ENCODE results near the gene TPM2. TPM values are rescaled to one million over a fixed set of nuclear protein-coding genes. Genes with fewer than 3 reads are reported as not detected.

Gene TPM2
- total RNA-seq, 1 donor from 2014 or later, result 4,180 TPM

DNA sequence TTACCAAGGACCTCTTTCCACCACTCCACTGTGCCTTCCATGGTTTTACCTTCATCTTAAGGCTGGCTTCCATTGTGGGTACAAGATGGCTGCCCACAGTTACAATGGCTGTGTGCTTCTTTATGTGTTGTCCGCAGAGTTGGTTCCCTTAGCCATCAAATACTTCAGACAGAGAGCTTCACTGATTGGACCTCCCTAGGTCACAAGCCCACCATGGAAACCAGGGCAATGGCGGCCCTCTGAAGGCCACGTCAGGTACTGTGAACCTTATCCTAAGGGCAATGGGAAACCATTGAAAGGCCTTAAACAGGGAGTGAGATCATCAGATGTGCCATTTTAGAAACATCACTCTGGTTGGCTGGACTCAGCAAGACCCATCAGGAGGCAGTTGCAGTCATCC lies 21.8 kb downstream of the TPM2 start:
- H3K36me3 ChIP-seq (ENCODE audit: control insufficient read depth in 3 of 3, insufficient read depth in 3 of 3, low read length in 3 of 3), result no peaks in the 10 kb centered on the region
- H3K9me3 ChIP-seq (ENCODE audit: control insufficient read depth in 3 of 3, low read length in 3 of 3), result no peaks in the 10 kb centered on the region
- no peak overlapping the region for H3K4me3 ChIP-seq (ENCODE audit: low read length in 3 of 3)
- H3K9ac ChIP-seq (ENCODE audit: low read depth in 1 of 3, low read length in 3 of 3), result no peak overlapping the region
- H3K4me1 ChIP-seq (ENCODE audit: control insufficient read depth in 3 of 3, insufficient read depth in 3 of 3, low read length in 3 of 3), result peaks cover 9 to 16% (median 14%) of the 10 kb centered on the region in 3 donors
- H3K27ac ChIP-seq (ENCODE audit: low read depth, low read length), result no peak overlapping the region
- no peaks in the 10 kb centered on the region for H3K27me3 ChIP-seq (ENCODE audit: control insufficient read depth in 3 of 3, insufficient read depth in 3 of 3, low read length in 3 of 3)

DNA sequence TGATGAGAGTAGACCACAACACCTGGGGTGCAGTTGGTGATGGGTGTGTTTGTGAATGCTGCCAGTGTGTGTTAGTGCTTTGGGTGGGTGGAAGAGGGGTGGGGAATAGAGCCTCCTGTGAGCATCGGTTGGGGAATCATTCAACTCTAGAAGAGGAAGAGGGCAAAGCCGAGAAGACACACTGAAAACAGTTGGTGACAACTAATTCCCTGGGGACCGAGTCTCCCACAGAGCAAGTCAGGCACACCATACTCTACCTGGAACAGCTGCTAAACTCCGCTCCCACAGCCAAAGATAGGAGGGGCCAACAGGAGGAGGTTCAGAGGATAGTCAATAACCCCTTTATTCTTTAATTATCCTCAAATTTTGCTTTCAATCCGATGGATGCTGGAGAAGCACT lies 23.2 kb downstream of the TPM2 start:
- Histone ChIP-seq H3K9me3 (ENCODE audit: control insufficient read depth in 3 of 3, low read length in 3 of 3) (no peaks in the 10 kb centered on the region), H3K27ac (ENCODE audit: low read depth, low read length) (no peak overlapping the region), H3K27me3 (ENCODE audit: control insufficient read depth in 3 of 3, insufficient read depth in 3 of 3, low read length in 3 of 3) (no peaks in the 10 kb centered on the region), H3K4me3 (ENCODE audit: low read length in 3 of 3) (no peak overlapping the region), H3K4me1 (ENCODE audit: control insufficient read depth in 3 of 3, insufficient read depth in 3 of 3, low read length in 3 of 3) (peaks cover 9 to 23% (median 16%) of the 10 kb centered on the region in 3 donors), H3K36me3 (ENCODE audit: control insufficient read depth in 3 of 3, insufficient read depth in 3 of 3, low read length in 3 of 3) (no peaks in the 10 kb centered on the region), H3K9ac (ENCODE audit: low read depth in 1 of 3, low read length in 3 of 3) (no peak overlapping the region)

DNA sequence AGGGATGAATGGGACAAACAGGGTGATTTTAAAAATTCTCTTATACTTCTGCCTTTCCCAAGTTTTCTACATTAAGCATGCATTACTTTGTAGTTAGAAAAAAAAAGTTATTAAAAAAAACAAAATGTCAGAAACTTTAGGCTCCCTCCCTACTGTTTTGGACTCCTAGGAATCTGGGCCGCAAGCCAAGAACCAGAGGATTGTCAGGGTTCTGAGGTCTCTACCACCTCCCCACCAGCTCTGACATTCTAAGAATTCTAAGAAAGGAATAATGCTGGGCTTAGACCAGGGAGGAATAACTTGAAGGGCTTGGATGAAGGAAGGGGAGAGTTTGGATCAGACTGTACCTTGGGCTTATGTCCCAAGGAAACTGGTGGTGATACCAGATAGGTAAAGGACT lies 23.7 kb downstream of the TPM2 start:
- Histone ChIP-seq H3K9me3 (ENCODE audit: control insufficient read depth in 3 of 3, low read length in 3 of 3) (no peaks in the 10 kb centered on the region), H3K4me3 (ENCODE audit: low read length in 3 of 3) (no peak overlapping the region), H3K27ac (ENCODE audit: low read depth, low read length) (no peak overlapping the region), H3K27me3 (ENCODE audit: control insufficient read depth in 3 of 3, insufficient read depth in 3 of 3, low read length in 3 of 3) (no peaks in the 10 kb centered on the region), H3K4me1 (ENCODE audit: control insufficient read depth in 3 of 3, insufficient read depth in 3 of 3, low read length in 3 of 3) (peaks cover 9 to 27% (median 16%) of the 10 kb centered on the region in 3 donors), H3K9ac (ENCODE audit: low read depth in 1 of 3, low read length in 3 of 3) (no peak overlapping the region), H3K36me3 (ENCODE audit: control insufficient read depth in 3 of 3, insufficient read depth in 3 of 3, low read length in 3 of 3) (peaks cover 0 to under 1% (median under 1%) of the 10 kb centered on the region in 3 donors)

DNA sequence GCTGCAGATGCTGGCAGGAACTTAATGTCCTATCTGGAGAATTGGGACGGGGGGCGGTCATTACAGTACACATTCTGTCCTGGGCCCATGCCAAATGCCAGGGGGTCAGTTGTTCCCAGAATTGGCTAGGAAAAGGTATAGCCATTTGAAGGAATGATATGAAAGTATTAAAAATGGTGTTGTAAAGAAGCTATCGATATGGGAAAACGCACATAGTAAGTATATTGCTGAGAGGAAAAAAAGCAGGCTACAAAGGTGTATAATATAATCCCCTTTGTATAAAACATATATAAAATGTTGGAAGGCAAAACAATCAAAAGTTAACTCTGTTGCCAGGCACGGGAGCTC lies 24.3 kb downstream of the TPM2 start:
- Histone ChIP-seq H3K4me1 (ENCODE audit: control insufficient read depth in 3 of 3, insufficient read depth in 3 of 3, low read length in 3 of 3) (peaks cover 15 to 33% (median 22%) of the 10 kb centered on the region in 3 donors), H3K9ac (ENCODE audit: low read depth in 1 of 3, low read length in 3 of 3) (peak overlapping the region; percentile 66 to 80 (median 68)), H3K4me3 (ENCODE audit: low read length in 3 of 3) (peak overlapping the region; percentile 70 to 80 (median 75)), H3K27me3 (ENCODE audit: control insufficient read depth in 3 of 3, insufficient read depth in 3 of 3, low read length in 3 of 3) (no peaks in the 10 kb centered on the region), H3K36me3 (ENCODE audit: control insufficient read depth in 3 of 3, insufficient read depth in 3 of 3, low read length in 3 of 3) (peaks cover 5 to 6% (median 6%) of the 10 kb centered on the region in 3 donors), H3K9me3 (ENCODE audit: control insufficient read depth in 3 of 3, low read length in 3 of 3) (no peaks in the 10 kb centered on the region), H3K27ac (ENCODE audit: low read depth, low read length) (peak overlapping the region; percentile 36)

DNA sequence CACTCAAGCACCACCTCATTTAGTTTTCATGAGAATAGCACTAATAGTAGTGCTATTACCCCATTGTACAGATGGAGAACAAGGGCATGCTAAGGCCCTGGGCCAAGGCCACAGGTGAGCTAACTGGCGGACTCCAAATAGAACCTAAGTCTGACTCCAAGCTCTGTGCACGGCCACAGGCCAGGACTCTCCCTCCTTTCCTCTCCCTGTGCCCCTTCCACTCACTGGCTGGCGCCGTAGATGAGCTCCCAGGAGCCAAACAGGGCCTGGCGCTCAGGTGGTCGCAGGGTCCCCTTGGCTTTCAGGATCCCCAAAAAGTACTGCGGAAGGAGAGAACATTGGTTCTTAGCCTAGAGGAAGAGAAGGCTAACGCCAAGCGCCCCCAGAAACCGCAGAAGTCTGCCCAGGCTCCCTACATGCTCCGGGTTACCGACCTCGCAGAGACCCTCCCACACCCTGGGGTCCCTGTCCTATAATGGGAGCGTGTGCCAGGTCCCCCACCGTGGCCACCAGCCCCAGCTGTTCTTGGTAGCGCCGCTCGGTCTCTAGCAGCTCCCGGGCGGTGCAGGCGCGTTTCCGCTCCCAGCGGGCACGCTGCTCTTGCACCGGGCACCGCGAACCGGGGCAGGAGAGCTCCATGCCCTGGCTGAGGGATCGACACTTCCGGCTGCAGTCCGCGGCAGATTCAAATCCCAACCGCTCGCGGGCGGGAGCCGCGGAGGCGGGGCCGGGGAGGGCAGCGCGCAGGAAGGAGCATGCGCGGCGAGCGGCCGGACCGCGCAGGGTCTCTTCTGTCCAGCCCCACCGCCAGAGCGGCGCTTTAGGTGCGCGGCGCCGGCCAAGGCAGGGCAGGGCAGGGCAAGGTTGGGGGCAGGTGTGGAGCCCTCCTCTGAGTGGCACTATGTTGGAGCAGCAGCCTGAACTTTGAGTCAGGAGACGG lies 24.9 kb downstream of the TPM2 start, which contains the start of gene ARHGEF39:
ARHGEF39 (minus strand) TSS at position 665 of the 940 bp plus-strand sequence; CDS start at position 639, 26 bp downstream.
- Histone ChIP-seq H3K9ac (ENCODE audit: low read depth in 1 of 3, low read length in 3 of 3) (peak within 1 kb of the TSS; percentile 66 to 80 (median 68)), H3K36me3 (ENCODE audit: control insufficient read depth in 3 of 3, insufficient read depth in 3 of 3, low read length in 3 of 3) (peaks cover 9 to 11% (median 11%) of the 10 kb centered on the region in 3 donors), H3K4me1 (ENCODE audit: control insufficient read depth in 3 of 3, insufficient read depth in 3 of 3, low read length in 3 of 3) (peaks cover 20 to 38% (median 26%) of the 10 kb centered on the region in 3 donors), H3K27ac (ENCODE audit: low read depth, low read length) (peak within 1 kb of the TSS; percentile 36), H3K4me3 (ENCODE audit: low read length in 3 of 3) (peak within 1 kb of the TSS; percentile 70 to 80 (median 75)), H3K9me3 (ENCODE audit: control insufficient read depth in 3 of 3, low read length in 3 of 3) (no peaks in the 10 kb centered on the region), H3K27me3 (ENCODE audit: control insufficient read depth in 3 of 3, insufficient read depth in 3 of 3, low read length in 3 of 3) (no peaks in the 10 kb centered on the region)

DNA sequence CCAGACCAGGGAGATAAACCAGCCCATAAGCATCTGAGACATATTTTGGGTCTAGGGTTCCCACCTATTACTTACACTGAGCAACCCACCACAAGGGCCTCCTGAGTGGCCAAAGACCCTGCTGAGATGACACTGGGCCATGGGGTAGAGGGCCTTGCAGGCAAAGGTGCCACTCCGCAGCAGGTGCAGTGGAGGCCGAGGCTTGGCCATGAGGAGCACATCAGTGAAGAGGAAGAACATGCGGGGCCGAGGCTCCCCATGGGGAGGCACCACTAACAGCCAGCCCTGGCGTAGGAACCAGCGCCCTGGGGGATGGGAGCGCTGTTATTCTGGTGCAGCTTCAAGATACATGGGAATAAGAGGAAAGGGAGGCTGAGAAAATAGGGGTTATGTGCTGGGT lies 27.3 kb downstream of the TPM2 start:
- Histone ChIP-seq H3K27ac (ENCODE audit: low read depth, low read length) (no peak overlapping the region), H3K36me3 (ENCODE audit: control insufficient read depth in 3 of 3, insufficient read depth in 3 of 3, low read length in 3 of 3) (peaks cover 9 to 11% (median 11%) of the 10 kb centered on the region in 3 donors), H3K4me3 (ENCODE audit: low read length in 3 of 3) (no peak overlapping the region), H3K4me1 (ENCODE audit: control insufficient read depth in 3 of 3, insufficient read depth in 3 of 3, low read length in 3 of 3) (peaks cover 32 to 52% (median 38%) of the 10 kb centered on the region in 3 donors), H3K27me3 (ENCODE audit: control insufficient read depth in 3 of 3, insufficient read depth in 3 of 3, low read length in 3 of 3) (no peaks in the 10 kb centered on the region), H3K9me3 (ENCODE audit: control insufficient read depth in 3 of 3, low read length in 3 of 3) (no peaks in the 10 kb centered on the region), H3K9ac (ENCODE audit: low read depth in 1 of 3, low read length in 3 of 3) (no peak overlapping the region)

DNA sequence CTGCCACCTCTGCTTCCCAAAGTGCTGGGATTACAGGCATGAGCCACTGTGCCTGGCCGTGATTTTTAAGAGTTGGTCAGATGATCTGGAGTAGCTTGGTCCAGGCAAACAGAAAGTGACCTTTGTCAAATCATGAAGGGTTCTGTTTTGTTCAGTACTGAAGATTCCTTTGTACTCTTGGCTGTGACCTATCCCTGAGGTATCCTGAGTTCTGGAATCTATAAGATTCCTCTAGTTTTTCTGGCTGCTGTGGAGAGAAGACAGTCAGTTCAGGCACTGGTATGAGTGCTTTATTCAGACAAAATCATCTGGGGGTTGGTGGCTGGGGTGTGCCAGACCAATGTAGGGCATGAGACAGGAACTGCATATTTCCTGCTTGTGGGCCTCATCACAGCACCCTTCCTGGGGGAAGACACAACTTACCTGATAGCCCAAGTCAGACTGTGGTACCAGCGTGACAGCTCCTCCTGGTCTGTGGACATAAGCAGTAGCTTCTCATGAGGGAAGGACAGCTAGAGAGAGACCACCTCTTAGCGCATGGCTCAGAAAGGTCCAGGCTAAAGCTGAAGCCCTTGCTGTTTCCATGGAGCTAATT lies 27.9 kb downstream of the TPM2 start:
- no peaks in the 10 kb centered on the region for H3K27me3 ChIP-seq (ENCODE audit: control insufficient read depth in 3 of 3, insufficient read depth in 3 of 3, low read length in 3 of 3)
- no peak overlapping the region for H3K4me3 ChIP-seq (ENCODE audit: low read length in 3 of 3)
- H3K36me3 ChIP-seq (ENCODE audit: control insufficient read depth in 3 of 3, insufficient read depth in 3 of 3, low read length in 3 of 3), result peaks cover 9 to 11% (median 11%) of the 10 kb centered on the region in 3 donors
- no peaks in the 10 kb centered on the region for H3K9me3 ChIP-seq (ENCODE audit: control insufficient read depth in 3 of 3, low read length in 3 of 3)
- H3K9ac ChIP-seq (ENCODE audit: low read depth in 1 of 3, low read length in 3 of 3), result peak overlapping the region in 2 of 3 donors; percentile 7 to 66
- H3K4me1 ChIP-seq (ENCODE audit: control insufficient read depth in 3 of 3, insufficient read depth in 3 of 3, low read length in 3 of 3), result peaks cover 37 to 58% (median 42%) of the 10 kb centered on the region in 3 donors
- no peak overlapping the region for H3K27ac ChIP-seq (ENCODE audit: low read depth, low read length)

DNA sequence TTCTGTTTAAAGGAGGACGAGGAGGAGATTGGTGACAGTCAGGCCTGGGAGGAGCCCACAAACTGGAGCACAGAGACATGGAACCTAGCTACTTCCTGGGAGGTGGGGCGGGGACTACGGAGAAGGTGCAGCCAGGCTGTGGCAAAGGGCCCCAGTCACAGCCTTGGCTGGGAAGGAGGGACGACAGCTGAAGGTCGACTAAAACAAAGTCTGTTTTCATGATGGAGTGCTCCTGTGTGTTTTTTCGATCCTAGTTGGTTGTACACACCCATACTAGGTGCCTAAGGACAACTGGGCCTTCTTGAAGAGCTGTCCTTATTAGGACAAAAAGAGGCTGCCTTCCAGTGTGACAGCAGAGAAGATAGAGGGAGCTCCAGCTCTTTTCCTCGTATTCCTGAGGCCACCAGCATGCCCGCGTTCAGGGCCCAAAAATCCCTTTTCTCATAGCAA lies 28.7 kb downstream of the TPM2 start:
- Histone ChIP-seq H3K9me3 (ENCODE audit: control insufficient read depth in 3 of 3, low read length in 3 of 3) (no peaks in the 10 kb centered on the region), H3K4me3 (ENCODE audit: low read length in 3 of 3) (peak overlapping the region in 1 of 3 donors; percentile 22), H3K9ac (ENCODE audit: low read depth in 1 of 3, low read length in 3 of 3) (peak overlapping the region; percentile 33 to 68 (median 66)), H3K36me3 (ENCODE audit: control insufficient read depth in 3 of 3, insufficient read depth in 3 of 3, low read length in 3 of 3) (peaks cover 9 to 11% (median 11%) of the 10 kb centered on the region in 3 donors), H3K4me1 (ENCODE audit: control insufficient read depth in 3 of 3, insufficient read depth in 3 of 3, low read length in 3 of 3) (peaks cover 37 to 58% (median 42%) of the 10 kb centered on the region in 3 donors), H3K27me3 (ENCODE audit: control insufficient read depth in 3 of 3, insufficient read depth in 3 of 3, low read length in 3 of 3) (no peaks in the 10 kb centered on the region), H3K27ac (ENCODE audit: low read depth, low read length) (peak overlapping the region; percentile 99)

DNA sequence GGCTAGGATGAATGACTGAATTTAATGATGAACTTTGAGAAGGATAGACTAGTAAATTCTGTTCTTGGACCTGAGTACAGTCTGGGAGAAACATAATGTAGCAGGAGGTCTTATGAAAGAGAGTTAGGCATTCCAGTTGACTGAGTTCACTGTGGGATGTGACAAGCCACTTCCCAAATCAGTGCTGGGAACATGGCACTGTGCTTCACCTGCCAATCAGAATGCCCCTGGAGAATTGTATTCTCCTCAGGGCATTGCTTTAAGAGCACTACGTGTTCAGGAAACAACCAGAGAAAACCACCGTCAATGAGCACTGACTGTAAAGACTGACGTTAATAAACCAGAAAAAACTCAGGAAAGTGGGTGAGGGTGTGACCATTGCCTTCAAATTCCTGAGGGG lies 30.4 kb downstream of the TPM2 start:
- no peaks in the 10 kb centered on the region for H3K27me3 ChIP-seq (ENCODE audit: control insufficient read depth in 3 of 3, insufficient read depth in 3 of 3, low read length in 3 of 3)
- H3K36me3 ChIP-seq (ENCODE audit: control insufficient read depth in 3 of 3, insufficient read depth in 3 of 3, low read length in 3 of 3), result peaks cover 9 to 11% (median 11%) of the 10 kb centered on the region in 3 donors
- H3K9ac ChIP-seq (ENCODE audit: low read depth in 1 of 3, low read length in 3 of 3), result peak overlapping the region; percentile 95 to 99 (median 99)
- peak overlapping the region in 2 of 3 donors; percentile 41 to 91 for H3K4me3 ChIP-seq (ENCODE audit: low read length in 3 of 3)
- peaks cover 28 to 46% (median 30%) of the 10 kb centered on the region in 3 donors for H3K4me1 ChIP-seq (ENCODE audit: control insufficient read depth in 3 of 3, insufficient read depth in 3 of 3, low read length in 3 of 3)
- H3K9me3 ChIP-seq (ENCODE audit: control insufficient read depth in 3 of 3, low read length in 3 of 3), result no peaks in the 10 kb centered on the region
- peak overlapping the region; percentile 99 for H3K27ac ChIP-seq (ENCODE audit: low read depth, low read length)

DNA sequence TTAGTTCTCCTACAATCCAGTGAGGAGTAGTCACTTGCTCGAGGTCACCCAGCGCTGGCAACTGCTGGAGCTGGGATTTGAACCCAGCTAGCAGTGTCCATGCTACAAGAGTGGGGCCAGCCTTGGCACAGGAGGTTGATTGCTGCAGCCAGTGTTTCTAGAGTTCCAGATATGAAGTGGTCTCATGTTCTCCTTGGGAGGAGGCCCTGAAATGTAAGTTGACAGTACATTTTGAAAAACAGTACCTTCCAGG lies 30.8 kb downstream of the TPM2 start:
- Histone ChIP-seq H3K4me3 (ENCODE audit: low read length in 3 of 3) (peak overlapping the region; percentile 76 to 91 (median 90)), H3K9me3 (ENCODE audit: control insufficient read depth in 3 of 3, low read length in 3 of 3) (no peaks in the 10 kb centered on the region), H3K4me1 (ENCODE audit: control insufficient read depth in 3 of 3, insufficient read depth in 3 of 3, low read length in 3 of 3) (peaks cover 28 to 44% (median 28%) of the 10 kb centered on the region in 3 donors), H3K36me3 (ENCODE audit: control insufficient read depth in 3 of 3, insufficient read depth in 3 of 3, low read length in 3 of 3) (peaks cover 9 to 11% (median 11%) of the 10 kb centered on the region in 3 donors), H3K9ac (ENCODE audit: low read depth in 1 of 3, low read length in 3 of 3) (peak overlapping the region; percentile 95 to 99 (median 99)), H3K27ac (ENCODE audit: low read depth, low read length) (peak overlapping the region; percentile 99), H3K27me3 (ENCODE audit: control insufficient read depth in 3 of 3, insufficient read depth in 3 of 3, low read length in 3 of 3) (no peaks in the 10 kb centered on the region)

Measured in skeletal muscle tissue (tissue), 4 donors.